NOMO-1 treated with DMSO at 0.1 percent for 48 hours (cell line): ENCODE measurements around the gene SGTA.

ENCODE experiments used
- DNase-seq: peaks from one replicate; lab custom pipeline; 2025; ENCODE audit not compliant: unreplicated experiment; lab: John Stamatoyannopoulos, UW

The SGTA gene

DNA sequence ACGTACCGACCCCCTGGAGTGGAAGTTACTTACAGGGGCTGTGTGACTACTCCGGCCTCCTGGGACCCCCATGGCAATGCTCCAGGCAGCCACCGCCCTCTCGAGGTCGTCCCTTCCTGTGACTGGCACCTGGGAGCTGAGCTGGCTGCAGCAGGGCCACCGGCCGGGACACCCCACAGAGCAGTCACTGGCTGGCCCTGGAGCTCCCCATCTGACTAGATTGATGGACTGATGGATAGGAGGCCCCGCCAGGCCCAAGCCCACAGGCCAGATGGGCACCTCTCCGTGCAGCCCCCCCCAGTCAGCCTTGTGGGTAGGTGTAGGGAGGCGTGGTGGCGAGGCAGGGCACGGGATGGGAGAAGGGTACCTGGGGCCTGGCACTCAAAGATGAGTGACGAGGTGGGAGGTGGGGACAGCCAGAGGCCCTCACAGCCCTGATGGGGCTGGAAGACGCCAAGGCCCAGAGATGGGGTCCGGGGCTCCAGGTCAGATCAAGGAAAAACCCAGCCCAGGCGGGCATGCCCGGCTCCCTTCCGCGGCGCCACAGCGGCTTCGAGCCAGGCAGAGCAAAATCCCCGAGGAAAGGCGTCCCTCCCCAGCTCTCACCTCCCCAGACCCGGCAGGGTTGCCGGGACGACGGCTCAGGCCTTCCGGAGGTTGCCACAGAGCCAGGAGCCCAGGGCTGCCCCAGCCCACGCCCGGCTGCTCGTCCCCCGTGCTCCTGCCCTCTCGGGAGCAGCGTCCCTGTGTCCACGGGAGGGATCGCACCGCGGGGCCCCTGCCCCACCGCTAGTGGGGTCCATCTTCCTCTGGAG, 51.7 kb downstream of the SGTA start:
- no peak for DNase-seq

DNA sequence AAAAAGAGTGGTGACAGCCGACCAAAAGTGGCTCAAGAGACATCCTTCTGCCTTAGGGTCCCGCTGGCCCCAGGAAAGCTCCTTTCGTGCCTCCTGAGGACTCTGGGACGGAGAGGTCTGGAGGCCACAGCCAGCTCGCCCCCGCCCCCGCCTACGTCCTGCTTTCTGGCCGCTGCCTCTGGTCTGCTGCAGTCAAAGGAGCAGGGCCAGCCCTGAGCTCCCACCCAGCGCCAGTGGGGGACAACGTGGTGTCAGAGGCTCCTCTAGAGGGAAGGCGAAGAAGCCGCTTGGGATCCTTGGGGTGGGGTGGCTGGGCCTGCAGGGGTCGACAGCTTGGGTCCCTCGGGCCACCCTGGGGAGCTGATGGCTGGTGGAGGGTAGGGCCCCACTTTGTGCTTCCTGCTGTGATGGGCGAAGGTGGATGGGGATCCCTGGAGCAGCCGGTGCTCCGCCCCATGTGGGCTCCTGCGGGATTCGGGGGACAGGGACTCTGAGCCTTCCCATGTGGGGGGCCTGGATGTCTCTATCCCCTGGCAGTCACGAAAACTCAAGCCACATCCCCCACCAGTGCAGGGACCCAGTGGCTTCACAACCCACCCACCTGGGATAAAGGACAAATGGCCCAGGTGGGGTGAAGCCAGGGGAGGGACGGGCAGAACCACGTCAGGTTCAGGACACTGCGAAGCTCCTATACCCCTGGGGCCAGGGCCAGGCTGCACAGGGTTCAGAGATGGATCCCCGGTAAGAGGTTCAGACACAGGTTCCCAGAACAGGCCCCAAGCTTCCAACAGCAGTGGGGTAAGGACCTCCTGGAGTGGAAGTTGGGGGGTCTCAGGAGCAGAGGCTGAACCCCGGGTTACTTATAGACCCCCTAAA, 52.9 kb downstream of the SGTA start:
- no peak for DNase-seq

DNA sequence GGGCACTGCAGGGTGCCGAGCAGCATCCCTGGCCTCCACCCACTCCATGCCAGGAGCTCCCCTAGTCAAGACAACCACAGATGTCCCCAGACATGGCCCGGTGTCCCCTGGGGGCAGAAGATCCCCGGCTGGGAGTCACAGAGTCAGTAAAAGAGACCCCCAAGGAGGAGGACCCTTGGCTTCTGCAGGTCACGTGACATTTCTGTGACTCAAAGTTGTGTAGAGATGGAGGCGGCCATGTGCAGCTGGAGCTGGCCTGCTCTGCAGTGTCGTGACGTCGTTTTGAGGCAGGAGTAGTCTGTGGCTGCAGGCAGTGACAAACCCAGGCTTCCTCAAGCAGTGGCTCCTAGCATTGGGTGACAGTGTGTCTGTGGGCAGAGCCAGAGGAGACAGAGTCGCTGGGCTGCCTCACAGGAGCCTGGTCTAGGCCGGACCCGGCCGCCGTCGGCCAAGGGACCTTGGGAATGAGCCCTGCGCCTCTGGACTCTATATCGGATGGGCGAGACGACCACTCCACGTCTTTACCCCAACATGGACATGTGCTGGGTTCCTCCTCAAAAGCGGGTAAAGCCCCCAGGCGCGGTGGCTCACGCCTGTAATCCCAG, 54.2 kb downstream of the SGTA start:
- no peak for DNase-seq

DNA sequence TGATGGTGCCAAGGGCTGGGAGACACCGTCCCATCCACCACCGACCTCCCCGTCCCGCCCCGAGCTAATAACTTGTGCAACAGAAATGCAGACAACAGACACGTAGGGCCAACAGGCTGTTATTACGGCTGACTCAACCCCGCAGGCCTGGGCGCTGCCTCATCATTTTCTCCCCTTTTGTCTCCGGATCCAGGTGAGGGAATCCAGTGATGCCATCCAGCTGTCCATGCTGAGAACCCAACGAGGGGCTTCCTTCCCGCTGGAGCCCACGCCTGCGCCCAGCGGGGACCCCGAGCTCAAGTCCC, 55.5 kb downstream of the SGTA start:
- no peak for DNase-seq

DNA sequence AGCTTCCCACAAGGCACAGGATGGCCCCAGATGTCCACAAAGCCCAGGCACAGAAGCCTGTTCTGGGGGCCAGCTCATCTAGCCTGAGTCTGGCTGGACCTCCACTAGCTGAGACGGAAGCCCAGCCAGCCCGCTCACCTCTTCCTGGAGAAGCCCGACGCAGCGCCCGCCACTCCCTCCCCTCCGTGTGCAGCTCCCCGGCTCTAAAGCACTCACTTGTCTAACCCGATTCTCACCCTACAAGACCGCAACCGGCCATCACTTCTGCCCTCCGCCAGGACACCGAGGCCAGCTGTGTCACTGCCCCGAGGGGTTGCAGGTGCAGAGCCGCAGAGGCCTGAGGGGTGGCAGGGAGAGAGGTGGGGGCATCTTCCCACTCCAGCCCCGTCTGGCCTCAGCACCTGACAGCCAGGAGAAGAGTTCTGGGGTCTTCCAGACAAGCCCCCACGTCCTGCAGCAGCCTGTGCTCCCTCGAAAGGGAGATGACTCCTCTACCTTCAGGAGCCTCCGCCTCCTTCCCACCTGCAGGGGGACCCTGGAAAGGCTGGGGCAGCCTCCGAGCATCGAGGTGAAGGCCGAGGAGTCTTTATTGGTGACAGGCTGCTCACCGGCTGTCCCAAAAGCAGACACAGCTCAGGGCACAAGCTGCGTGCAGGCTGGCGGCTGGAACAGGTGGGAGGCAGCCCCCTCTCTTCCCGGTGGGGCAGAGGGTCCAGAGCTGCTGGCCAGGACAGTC, 56.0 kb downstream of the SGTA start:
- no peak for DNase-seq

DNA sequence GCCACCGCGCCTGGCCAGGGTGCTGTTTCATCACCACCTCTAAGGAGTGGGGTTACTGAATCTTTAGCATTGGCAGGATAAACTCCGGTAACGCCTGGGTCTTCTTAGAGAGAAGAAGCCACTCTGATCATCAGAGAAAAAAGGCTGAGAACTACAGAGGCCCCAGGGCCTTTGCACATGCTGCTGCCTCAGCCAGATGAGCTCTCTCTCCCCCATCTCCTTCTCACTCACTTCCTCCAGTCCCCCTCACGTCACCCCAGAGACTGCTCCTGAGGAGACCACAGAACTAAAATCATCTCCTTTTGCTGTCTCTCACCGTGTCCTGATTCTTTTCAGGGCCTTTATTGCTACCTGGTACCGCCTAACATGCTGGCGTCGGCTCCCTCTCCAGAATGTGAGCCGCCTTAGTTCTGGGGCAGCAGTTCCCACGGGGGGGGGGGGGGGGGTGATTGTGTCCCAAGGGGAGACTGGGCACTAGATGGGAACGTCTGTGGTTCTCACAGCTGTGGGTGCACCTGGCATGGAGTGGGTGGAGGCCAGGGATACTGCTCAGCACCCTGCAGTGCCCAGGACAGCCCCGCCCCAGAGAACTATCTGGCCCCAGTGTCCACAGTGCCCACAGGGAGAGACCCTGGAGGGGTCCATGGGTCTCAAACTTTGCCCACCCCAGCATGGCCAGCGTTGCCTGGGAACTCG, 56.8 kb downstream of the SGTA start:
- no peak for DNase-seq

DNA sequence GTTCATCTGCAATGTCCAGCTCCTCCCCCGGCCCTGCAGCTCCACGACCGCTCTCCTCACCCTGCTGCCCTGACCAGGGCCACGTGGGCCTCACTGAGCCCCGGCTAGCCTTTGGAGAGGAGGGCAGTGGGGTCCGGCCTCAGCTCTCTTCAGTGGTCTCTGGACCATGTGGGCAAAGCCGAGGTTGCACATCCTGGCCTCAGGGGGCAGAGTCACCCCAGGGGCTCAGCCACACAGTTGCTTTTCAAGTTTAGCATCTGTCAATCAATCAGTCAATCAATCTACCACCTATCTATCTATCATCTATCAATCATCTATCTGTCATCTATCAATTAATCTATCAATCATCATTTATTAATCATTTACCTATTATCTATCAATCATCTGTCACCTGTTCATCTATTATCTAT, 58.9 kb downstream of the SGTA start:
- DNase-seq, result no peak

DNA sequence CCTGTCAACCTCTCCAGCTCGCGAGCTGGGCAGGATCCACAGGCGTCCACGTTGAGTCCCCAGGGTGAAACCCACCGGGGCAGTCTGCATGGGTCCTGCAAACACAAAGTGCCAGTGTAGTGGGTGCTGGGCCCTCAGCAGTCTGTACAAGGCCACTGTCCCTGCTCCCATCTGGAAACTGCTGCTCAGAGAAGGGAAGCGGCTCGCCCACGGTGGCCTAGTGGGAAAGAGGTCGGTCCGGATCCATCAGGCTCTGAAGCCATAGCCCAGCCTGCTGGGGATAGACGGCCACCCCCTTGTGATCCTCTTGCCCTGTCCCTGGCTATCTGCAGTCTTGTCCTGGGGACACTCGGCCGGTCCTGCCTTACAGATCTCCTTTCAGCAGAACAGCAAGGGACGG, 59.3 kb downstream of the SGTA start:
- no peak for DNase-seq

DNA sequence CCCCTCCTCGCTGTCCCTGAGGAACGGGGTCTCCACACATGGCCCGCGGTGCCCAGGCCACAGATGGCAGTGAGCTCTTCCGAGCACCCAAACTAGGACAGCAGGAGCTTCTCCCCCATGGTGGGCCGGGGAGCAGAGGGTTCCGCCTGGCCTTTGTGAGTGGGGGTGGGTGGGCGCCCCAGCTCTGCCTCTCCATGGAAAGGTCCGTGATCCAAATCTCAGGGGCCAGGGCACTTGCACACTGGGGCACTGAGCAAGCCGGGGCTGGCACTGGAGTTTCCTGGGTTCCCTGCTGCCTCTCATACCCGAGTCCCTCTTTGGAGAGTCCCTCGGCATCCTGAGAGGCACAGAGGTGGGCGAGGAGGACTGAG, 59.7 kb downstream of the SGTA start:
- no peak for DNase-seq

DNA sequence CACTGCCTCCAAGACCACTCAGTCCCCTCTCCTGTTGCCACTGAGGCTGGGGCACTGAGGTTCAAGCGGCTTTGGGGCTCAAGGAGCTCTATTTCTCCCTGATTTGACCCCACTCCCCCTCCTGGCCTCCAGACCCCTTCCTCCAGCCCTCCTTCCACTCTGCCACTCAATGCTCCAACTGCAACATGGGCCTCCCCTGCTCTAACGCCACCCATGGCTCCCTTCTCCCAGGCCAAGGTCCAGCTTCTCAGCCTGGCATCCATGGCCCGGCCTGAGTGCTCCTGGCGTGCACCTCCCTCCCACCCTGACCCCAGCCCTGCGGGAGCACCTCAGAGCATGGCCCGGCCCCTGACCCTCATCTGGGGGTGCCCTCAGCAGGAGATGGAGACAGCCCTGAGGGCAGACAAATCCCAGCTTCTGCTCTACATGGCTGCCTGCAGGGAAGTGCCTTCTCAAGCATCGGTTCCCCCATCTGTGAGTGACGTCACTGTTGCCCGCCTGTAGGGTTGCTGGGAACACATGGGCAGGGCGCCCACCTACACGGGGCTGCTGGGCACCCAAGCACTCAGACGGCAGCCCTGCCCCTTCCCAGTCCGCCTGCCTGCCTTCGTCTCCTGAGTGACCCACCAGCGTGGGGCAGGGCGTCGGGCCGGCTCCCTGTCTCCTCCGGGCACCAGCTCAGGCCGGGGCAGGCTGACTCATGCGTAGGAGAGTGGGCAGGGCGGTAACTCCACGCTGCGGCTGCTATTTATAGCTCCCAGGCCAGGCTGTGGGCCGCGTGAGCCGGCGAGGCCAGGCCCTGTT, 60.3 kb downstream of the SGTA start:
- DNase-seq, result peak; percentile 69

DNA sequence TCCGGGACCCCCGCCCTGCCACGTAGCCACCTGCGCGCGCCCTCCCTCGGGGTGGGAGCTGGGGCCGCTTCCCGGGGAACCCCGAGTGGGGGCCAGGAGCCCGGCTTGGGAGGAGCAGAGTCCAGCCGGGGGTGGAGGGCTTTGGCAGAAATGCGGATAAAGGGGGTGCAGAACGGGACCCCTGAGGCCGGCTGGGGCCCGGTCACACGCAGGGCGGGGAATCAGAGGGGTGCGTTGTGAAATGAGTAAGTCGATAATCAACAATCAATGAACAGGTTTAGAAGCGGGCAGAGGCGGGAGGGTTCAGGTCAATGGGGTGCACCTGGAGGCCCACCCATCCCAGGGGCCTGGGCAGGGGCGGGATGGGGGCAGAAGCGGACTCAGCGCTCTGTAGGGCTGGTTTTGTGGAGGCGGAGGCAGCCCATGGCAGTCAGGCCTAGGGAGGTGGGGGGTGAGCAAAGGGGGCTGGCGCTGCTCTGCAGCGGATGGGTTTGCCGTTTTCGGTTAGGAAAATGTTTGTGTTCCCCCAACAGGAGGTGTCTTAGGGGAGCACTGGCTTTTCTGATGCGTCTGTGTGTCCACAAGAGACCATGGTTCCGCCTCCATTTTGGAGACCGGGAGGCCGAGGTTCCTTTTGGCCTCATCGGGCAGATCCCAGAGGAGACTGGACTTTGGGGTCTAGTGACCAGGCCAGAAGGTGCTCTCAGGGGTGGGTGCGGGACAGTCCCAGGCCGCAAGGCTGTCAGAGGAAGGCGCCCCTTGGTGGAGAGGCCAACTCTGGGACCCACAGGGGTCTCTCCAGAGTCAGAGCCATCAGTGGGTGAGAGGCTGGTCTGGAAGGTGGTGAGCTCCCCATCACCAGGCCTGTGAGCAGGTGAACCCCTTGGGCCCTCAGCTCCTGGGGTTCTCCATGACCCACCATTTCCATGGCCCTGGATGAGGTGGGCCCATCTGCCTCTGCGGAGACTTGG, 61.2 kb downstream of the SGTA start:
- DNase-seq, result no peak

DNA sequence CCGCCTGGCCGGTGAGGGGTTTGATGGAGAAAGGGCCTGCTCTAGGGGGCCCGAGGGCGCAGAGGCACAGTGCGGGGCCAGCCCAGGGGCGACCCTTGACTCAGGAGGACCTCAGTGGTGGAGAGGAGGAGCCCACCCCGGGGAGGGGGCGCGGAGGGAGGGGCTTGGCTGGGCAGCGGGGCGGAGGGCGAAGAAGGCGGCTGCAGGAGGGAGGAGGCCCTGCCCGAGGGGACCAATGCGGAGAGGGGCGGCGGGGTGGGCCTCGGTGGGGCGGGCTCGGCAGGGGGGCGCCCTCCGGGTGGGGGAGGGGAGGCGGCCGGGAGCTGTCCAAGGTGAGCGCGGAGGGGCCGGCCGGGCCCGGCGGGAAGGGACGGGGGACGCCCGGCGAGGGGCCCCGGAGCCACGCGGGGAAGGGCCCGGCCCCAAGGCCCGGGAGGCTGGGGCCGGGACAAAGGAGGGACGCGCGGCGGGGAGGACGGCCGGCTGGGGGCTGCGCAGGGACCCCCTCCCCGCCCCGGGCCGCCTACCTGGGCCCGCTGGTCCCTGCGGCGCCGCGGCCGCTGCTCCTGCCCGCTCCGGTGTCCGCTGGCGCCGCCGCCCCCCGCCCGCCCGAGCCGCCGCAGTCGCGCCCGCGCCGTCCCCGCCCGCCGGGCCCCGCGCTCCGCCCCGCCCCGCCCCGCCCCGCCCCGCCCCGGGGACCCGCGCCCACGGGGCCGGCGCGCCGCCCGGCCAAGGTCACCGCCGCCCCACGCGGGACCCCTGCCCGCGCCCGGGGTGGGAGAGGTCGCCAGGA, 62.1 kb downstream of the SGTA start, which contains the start of gene DIRAS1:
TSS of gene DIRAS1 (minus strand) at position 596 of the 793 bp plus-strand sequence. CDS start 3,566 bp downstream, outside the sequence.
- DNase-seq, result no peak

DNA sequence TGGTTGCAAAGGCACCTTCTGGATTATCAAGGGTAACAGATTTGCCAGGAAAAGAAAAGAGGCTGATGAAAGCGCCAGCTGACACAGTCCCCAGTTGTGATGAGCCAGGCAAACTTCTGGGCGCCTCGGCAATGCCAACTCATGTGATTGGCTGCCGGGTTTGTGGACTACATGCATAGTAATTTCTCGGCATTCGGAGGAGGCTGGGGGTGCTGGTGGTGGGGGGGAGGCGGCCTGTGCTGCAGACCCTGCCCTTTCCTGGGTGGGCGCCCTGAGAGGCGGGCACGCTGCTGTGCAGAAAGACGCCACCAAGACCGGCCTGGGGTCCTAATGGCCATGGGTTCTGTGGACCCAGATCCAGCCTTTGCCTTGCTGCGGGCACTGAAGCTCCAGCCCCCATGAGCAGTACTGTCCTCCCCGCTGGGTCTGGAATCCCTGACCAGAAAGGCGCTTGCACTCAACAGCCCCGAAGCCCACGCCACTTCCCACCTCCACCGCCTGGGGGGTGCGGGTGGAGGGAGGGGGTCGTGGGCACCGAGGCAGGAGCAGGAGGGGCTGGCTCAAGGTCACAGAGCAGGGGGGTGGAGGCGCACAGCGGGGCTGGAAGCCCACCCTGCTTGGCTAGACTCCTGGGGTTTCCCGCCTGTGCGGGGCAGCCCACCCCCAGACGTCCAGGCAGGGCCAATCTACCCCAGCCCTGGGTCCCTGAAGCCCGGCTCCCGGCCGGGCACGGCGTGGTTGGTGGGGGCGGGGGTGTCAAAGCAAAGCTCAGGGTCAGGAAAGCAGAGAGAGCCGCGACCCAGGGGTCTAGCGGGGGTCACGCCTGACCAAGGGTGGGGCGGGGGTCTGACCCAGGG, 62.9 kb downstream of the SGTA start:
- no peak for DNase-seq

DNA sequence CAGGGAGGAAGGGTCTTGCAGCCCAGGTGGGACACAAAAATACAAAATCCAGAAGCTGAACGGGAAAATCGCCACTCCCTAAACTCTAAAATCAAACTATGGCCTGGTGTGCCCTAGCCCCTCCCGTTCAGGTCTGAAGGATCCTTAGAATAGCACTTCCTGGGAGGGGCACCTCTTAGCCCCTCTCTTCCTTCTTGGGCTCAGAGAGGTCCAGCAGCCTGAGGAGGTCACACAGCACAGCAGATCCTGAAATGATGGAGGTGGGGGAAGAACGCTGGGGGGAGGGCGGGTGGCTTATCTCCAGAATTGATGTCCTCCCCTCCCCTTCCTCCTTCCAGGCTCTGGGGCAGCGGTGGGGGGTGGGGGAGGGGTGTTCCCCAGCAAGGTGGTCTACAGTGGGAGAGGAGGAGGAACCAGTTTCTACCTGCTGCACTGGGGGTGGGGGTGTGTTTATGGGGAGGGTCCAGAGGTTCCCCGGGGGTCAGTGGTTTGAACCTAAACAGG, 63.8 kb downstream of the SGTA start:
- DNase-seq, result no peak

DNA sequence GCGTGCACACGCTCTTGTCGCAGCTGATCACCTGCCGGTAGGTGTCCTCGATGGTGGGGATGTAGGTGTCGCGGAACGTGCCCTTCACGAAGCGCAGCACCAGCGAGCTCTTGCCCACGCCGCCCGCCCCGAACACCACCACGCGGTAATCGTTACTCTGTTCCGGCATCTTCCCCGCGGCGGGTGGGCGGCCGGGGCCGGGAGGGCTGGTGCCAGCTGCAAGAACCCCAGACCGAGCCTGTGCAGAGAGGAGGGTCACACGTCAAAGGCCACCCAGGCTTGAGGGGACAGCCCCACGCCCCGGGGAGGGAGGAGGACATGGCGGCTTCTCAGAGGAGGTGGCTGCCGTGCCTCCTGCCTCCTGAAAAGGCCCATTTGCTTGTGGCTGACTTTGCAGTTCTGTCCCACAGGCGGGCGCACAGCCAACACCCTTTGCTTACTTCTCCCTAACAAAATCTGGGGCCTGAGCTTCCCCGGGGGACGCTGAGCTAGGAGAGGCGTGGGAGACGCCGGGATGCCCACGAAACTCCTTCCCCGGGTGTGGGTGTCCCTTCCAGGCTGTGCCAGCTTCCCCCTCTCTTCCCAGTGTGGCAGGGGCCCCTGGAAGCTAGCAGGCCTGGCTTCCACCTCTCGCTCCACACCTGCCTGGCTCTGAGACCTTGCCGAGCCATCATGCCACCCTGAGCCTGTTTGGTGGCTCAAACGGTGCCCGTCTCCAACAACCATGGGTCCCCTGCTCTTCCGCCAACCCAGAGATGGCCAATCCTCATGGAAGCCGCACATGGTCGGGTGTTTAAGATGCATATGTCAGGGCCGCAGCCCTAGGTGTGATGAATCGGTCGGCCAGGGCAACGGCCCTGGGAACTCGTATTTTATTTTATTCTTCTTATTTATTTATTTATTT, 65.2 kb downstream of the SGTA start:
- DNase-seq, result no peak
